Measurements from ENCODE around the gene AK2.

- TF ChIP-seq REST (IDR thresholded peaks at IDR 0.05; ENCODE audit: insufficient replicate concordance, low read depth) (no peak), CTCF (IDR thresholded peaks at IDR 0.05; ENCODE audit: insufficient read depth, low read length) (no peak), POLR2AphosphoS5 (IDR thresholded peaks at IDR 0.05; ENCODE audit: low read depth) (no peak), SPI1 (IDR thresholded peaks at IDR 0.05; ENCODE audit: borderline replicate concordance, low read depth) (no peak)
Measured at GRCh38 chr1:33032126-33032869, 4.4 kb downstream of the AK2 start.

Data from HL-60 (cell line).